ENCODE results near the gene RABGAP1L. TPM values are rescaled to one million over a fixed set of nuclear protein-coding genes. Genes with fewer than 3 reads are reported as not detected.
A peak's percentile ranks its signal among the peaks of the same experiment; 100 is the strongest.

Gene RABGAP1L
- total RNA-seq, 2 donors from 2014 or later: 148 to 174 TPM

DNA sequence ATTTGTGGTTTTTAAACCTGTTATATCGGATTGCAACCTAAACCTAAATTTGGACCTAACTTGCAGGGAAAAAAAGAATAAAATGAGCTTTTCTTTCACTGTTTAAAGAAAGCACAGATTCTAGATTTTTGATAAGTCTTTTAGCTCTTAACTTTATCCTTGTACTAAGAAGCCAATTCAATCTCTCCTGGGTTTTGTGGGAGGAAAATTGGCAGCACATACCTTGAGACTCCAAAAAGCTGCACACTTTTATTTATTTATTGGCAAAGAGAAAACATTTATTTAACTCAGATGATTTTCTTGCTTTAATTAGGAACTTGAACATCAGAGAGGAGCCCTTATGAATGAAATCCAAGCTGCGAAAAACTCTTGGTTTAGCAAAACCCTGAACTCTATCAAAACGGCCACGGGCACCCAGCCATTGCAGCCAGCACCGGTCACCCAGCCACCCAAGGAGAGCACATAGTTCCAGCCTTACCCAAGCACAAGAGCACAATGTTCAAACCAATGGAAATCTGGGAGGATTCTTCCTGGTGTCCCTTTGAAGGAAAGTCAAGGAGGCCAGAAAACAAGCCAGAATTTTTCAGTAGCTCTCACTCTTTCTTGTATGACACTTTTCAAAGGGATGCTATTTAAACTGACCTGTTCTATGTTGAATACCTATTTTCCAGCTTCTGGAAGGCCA, 830.4 kb downstream of the RABGAP1L start:
- Histone ChIP-seq H3K36me3 (peaks cover 6% of the 10 kb centered on the region), H3K27ac (peak overlapping the region; percentile 59 to 74), H3K9me3 (no peaks in the 10 kb centered on the region), H3K27me3 (no peaks in the 10 kb centered on the region), H3K4me1 (peaks cover 0 to 14% of the 10 kb centered on the region in 2 donors), H3K4me3 (no peak overlapping the region)
- DNase-seq (ENCODE audit: low spot score): no peak
- TF ChIP-seq, protein P1, sequence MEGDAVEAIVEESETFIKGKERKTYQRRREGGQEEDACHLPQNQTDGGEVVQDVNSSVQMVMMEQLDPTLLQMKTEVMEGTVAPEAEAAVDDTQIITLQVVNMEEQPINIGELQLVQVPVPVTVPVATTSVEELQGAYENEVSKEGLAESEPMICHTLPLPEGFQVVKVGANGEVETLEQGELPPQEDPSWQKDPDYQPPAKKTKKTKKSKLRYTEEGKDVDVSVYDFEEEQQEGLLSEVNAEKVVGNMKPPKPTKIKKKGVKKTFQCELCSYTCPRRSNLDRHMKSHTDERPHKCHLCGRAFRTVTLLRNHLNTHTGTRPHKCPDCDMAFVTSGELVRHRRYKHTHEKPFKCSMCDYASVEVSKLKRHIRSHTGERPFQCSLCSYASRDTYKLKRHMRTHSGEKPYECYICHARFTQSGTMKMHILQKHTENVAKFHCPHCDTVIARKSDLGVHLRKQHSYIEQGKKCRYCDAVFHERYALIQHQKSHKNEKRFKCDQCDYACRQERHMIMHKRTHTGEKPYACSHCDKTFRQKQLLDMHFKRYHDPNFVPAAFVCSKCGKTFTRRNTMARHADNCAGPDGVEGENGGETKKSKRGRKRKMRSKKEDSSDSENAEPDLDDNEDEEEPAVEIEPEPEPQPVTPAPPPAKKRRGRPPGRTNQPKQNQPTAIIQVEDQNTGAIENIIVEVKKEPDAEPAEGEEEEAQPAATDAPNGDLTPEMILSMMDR (IDR thresholded peaks at IDR 0.05): no peak

DNA sequence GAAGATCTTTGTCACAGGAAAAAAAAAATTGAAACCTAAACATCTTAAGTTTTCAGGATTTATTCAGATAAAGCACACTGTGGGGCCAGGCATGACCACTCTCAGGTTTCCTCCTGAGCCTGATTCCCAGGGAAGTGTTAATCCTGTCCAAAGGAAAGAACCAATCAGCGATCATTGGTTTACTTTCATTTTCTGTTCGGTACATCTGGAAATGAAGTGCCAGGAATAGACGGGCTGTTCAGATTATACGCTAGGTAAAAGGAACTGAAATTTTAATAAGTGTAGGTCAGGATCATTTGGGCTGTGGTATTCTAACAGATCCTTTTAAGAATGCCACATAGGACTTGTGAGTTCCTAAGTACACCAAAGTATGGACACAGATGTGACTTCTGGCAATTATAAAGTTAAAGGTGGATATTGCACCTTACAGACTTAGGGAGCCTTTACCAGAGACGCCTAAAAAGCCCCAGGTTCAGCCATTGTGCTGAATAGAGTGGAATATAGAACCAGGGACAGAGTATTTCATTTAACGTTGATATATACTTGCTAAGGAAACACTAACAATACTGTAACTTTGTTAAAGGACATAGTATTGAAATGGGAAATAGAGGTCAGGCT, 831.2 kb downstream of the RABGAP1L start:
- DNase-seq (ENCODE audit: low spot score): no peak
- no peaks in the 10 kb centered on the region for H3K27me3 ChIP-seq
- peaks cover 0 to 14% of the 10 kb centered on the region in 2 donors for H3K4me1 ChIP-seq
- H3K9me3 ChIP-seq: no peaks in the 10 kb centered on the region
- peak overlapping the region; percentile 20 to 50 for H3K4me3 ChIP-seq
- TF ChIP-seq, protein P1 (IDR thresholded peaks at IDR 0.05): no peak
- H3K27ac ChIP-seq: peak overlapping the region; percentile 59 to 74
- peaks cover 6% of the 10 kb centered on the region for H3K36me3 ChIP-seq

DNA sequence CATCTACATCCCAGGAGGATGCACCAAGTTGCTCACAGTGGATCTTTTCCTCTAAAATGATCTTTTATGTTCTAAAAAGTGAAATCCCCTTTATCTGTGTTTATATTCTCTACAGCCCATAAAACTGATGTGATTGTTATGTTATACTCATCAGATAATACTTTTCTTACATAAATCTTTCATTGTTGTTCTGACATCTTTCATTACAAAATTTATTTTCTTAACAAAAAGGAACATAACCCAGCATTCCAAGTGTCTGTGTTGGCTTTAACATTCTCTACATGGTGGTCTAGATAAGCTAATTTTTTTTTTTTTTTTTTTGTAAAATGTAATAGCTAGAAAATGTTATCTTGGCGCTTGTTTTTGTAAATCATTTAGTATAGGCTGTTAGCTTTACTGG, 832.2 kb downstream of the RABGAP1L start:
- peaks cover 6% of the 10 kb centered on the region for H3K36me3 ChIP-seq
- no peak overlapping the region for H3K4me3 ChIP-seq
- peaks cover 0 to 14% of the 10 kb centered on the region in 2 donors for H3K4me1 ChIP-seq
- H3K27ac ChIP-seq: no peak overlapping the region
- H3K9me3 ChIP-seq: no peaks in the 10 kb centered on the region
- no peak for DNase-seq (ENCODE audit: low spot score)
- no peaks in the 10 kb centered on the region for H3K27me3 ChIP-seq
- TF ChIP-seq, protein P1 (IDR thresholded peaks at IDR 0.05): no peak

DNA sequence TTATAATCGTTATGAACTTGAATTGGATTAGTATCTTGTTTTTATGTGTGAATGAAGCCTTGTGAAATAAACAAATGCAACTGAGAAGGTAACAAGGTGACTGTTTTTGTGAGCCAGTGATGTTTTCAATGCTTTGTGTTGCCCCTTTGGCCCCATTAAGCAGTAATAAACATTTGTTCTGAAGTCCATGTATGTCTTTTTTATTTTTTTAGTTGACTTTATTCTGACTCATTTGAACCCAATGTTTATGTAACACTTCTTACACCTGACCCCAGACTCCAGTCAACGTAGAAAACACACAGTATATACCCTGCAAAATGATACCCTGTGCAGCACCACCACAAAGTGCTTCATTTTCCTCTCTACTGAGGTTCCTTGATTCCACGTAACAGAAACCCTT, 835.8 kb downstream of the RABGAP1L start:
- TF ChIP-seq, protein P1 (IDR thresholded peaks at IDR 0.05): no peak
- Histone ChIP-seq H3K27me3 (no peaks in the 10 kb centered on the region), H3K36me3 (peaks cover under 1% of the 10 kb centered on the region), H3K4me1 (peaks cover 0 to 7% of the 10 kb centered on the region in 2 donors), H3K27ac (no peak overlapping the region), H3K9me3 (no peaks in the 10 kb centered on the region), H3K4me3 (no peak overlapping the region)
- no peak for DNase-seq (ENCODE audit: low spot score)

DNA sequence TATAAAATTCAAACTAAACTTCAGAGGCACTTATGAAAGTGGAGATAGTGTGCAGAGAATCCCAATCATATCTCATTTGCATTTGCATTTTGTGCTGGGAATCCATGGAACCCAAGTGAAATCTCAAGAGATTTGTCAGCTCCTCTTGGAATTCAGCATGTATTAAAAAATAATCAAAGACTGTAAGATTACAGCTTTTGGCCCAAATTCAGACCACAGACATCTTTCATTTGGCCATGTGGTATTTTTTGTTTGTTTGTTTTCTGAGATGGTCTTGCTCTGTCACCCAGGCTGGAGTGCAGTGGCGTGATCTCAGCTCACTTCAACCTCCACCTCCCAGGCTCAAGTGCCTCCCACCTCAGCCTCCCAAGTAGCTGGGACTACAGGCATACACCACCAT, 836.6 kb downstream of the RABGAP1L start:
- no peak overlapping the region for H3K4me3 ChIP-seq
- H3K27ac ChIP-seq: no peak overlapping the region
- DNase-seq (ENCODE audit: low spot score): no peak
- H3K9me3 ChIP-seq: no peaks in the 10 kb centered on the region
- TF ChIP-seq, protein P1 (IDR thresholded peaks at IDR 0.05): no peak
- no peaks in the 10 kb centered on the region for H3K36me3 ChIP-seq
- peaks cover 0 to 10% of the 10 kb centered on the region in 2 donors for H3K4me1 ChIP-seq
- no peaks in the 10 kb centered on the region for H3K27me3 ChIP-seq
